Stimulated activated CD4-positive, alpha-beta T cell treated with anti-CD3 and anti-CD28 coated beads, Interleukin-1b, Interleukin-23, amount 100 ng/mL, for 4 hours (primary cell): ENCODE measurements around the gene EME2.

Experiments used
- DNase-seq, 2 donors: peaks; one replicate each; pipeline ENCODE4 v3.0.0-alpha.2; 2020; ENCODE audit warnings: low read depth in 2 of 2

Gene EME2

DNA sequence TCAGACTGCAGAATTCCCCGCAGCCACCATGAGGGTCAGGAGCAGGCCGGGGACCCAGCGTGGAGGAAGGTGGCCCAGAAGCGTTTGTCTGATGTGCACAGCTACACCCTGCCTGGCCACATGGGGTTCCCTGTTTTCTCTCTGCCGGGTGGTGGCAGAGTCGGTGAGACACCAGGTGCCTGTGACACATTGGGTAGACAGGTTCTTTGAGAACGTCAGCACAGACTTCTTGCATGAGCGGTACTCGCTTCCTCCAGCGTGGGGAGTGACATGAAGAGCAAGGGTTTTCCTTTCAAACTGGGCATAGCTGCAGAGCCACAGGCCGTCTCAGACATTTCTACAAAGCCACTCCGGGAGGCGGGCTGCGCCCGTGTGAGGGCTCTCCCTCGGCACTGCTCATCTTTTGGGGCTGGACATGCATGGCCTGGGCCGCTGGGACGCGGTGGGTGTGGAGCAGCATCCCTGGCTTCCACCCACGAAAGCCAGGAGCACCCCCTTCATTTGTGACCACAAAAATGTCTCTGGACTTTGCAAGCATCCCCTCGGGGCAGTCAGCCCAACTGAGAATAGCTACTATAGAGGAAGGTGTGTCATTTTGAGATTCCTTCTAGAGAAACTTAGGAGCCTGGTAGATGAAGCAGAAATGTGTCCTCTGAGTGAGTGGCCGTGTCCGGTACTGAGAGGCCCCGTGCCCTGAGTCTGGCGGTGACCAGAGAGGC is 27.3 kb upstream of the EME2 start:
- no peak for DNase-seq

DNA sequence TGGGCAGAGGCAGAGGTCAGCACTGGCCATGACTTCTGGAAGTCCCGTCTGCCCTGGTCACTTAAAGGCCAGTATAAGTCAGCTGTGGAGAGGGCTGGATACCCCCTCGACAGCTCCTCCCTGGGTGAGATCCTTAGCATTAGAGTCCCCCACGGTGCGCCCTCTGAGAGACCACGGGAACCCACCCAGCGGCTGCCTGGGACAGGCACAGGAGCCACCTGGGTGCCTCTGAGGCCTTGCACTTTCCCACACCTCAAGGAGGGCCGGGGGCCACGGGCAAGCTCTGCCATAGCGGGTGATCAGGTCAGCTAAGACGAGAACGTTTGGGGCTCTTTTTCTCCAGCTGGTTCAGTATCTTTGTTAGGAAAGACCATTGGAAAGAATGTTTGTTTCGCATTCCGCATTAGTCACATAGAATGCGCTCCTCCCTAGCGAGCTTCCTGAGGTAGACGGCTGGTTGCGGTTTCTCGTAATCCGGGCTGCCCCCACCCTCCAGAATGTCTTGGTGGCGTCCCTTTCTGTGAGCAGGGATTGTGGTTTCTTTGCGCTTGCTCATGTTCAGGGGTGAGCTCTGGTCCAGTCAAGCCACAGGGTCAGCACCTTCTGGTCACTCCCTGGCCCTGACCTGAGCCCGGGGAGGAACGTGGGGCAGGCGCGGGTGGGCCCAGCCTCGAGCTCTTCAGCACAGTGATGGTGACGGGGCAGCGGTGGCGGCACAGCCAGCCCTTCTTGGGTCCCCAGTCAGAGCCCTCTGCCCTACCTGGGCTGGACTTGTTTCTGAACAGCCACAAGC is 26.5 kb upstream of the EME2 start:
- no peak for DNase-seq

DNA sequence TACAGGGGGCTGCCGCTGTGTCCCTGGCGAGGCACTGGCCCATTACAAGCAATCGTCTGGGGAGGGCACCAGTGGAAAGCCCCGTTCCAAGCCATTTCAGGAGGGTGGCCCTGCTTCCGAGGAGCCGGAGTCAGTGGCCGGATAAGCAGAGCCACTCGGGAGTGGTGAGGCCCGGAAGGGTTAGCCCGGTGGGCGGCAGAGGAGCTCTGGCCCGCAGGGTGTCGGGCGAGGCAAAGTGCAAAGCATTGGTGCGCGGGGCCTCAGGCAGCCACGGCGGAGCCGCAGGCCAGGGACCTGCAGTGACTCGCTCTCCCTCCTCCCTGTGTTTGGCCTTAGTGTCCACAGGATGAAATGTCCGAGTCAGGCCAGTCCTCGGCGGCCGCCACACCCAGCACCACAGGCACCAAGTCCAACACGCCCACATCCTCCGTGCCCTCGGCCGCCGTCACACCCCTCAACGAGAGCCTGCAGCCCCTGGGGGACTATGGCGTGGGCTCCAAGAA is 25.9 kb upstream of the EME2 start:
- no peak for DNase-seq

DNA sequence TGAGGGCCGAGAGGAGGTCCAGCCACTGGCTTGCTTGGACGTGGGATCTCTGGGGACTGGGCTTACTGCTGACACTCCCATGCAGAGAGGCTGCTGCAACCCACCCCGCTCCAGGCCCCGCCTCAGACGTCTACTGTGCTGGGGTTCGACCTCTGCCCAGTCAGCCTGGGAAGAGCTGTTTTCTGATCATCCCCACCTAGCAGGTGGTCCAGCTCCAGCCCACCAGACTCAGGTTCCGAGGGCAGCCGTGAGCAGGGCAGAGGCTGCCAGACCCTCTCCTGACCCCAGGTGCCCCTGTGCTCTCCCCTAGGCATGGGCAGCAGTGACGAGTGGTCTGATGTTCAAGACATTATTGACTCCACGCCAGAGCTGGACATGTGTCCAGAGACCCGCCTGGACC is 24.7 kb upstream of the EME2 start:
- DNase-seq, result no peak

DNA sequence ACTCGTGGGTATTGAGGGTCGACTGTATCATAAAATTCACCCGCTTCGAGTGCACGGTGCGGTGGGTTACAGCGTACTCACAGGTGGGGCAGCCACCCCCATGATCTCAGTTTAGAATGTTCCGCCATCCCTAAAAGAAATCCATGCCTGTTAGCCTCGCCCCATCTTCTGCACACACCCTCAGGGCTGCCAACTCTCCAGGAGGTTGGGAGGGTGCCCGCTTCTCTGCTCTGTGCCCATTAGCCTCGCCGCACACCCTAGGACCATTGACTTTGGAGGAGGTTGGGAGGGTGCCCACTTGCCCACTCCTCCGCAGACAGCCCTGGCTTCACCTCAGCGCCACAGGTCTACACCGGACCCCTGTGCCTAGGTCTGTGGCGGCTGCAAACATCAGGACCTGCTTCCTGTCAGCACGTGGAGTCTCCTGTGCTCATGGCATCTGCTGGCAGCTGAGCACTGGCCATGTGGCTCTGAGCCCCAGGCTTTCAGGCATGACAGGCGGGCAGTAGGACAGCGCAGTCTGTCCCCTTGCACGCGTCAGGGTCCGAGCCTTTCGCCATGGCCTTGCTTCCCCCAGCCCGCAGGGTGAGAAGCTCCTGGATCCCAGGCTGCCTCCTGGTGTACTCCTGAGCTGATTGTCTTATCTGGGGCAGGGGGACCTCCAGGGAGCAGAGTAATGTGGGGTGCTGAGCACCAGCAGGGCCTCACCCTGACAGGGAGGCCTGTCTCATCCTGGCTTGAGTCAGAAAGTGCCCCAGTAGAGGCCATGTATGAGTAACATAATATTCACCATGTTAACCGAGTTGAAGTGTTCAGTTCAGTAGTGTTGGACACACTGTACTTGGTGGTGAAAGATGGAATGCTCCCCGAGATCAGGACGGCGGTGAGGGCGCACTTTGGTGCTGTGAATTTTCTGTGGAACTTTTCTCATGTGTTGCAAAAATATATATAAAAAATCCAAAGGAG is 23.2 kb upstream of the EME2 start:
- DNase-seq, result no peak

DNA sequence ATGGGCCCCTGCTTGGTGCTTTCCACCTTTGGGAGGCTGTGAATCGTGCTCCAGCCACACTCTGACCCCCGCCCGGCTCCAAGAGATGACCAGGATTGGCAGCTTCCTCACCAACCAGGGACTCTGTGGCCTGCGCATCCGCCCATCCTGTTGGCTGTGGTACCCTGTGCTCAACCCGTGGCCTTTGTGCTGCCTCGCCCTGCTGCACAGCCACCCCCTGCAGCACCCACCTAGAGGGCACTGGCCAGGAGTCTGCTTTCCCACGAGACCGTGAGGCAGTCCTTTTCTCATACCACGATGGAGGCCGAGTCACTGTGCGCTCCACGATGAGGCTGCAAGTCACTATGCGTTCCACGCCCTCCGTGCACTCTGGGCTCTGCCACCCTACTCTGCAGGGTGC is 20.7 kb upstream of the EME2 start:
- no peak for DNase-seq

DNA sequence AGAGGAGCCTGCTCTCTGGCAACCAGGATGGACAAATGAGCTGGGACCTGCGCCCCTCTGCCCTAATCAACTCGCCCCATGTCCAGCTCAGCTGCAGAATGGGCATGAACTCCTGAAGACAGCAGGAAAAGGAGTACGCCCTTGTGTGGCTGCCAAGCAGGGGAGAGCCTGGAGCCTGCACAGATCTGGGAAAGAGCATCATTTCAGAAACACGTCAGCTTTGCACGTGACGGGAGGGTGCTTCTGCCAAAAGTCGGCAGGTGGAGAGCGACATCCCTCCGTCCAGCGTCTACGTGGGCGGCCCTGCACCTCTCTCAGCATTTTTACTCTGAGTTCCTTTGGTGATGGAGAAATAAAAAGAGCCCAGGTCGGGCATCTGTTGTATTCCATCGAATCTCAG is 19.8 kb upstream of the EME2 start:
- no peak for DNase-seq

DNA sequence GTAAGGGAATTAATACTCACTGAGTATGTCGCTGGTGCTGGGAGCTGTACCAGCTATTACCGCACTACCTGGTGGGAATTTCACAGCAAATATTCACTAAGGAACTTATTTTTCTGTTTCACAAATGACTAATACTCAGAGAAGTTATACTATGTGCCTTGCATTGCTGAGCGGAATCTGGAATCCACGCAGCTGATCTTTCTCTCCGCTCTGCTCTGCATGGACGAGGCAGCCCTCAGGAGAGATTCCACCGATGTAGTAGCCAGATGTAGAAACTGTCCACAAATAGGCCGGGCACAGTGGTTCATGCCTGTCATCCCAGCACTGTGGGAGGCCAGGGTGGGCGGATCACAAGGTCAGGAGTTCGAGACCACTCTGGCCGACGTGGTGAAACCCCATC is 18.4 kb upstream of the EME2 start:
- DNase-seq, result no peak

DNA sequence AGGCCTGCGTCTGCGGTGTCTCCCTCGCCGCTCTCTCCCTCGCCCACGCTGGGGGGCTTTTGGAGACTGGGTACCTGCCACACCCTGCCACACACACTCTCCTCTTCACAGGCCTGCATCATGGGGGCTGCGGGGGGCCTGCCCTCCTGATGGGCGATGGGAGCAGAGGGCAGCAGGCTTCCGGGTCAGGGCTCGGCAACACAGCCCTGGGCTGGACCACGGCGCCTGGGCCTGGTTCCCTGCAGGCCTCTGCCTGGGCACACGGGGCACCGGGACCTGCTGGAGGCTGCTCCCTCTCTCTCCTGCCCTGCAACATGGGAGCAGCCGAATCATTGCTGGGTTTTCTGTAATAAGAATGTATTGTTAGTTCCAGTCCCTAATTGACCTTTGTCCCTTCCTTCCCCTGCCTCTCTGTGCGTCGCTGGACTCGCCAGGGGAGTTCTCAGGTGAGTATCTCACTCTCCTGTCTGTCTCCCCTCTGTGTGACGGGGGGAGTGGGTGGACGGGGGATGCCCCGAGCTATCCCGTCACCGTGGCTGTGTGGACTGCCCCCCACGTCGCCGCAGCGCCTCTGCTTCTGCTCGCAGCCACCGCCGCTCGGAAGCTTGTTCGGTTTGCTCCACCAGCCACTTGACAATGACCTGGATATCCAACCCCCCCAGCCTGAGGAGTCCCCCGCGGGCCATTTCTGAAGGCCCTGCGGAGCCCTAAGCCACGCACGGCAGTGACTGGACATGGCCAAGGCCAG is 14.7 kb upstream of the EME2 start:
- no peak for DNase-seq

DNA sequence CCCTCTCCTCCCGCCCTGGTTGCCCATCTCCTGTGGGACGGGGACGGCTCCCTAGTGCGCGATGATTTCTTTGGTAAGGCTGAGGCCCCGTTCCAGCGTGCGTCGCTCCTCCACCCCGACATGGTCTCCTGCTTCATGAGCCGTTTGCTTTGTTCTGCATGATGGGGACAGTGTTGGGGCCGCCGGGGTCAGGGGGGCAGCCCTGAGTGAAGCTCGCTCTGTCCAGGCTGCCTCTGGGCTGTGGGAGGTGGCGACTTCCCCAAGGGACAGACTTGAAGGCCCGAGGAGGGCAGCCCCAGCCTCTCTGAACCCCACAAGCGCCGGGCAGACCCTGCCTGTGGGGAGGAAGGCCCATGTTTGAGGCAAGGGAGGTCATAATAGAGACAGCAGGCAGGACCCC is 13.7 kb upstream of the EME2 start:
- no peak for DNase-seq

DNA sequence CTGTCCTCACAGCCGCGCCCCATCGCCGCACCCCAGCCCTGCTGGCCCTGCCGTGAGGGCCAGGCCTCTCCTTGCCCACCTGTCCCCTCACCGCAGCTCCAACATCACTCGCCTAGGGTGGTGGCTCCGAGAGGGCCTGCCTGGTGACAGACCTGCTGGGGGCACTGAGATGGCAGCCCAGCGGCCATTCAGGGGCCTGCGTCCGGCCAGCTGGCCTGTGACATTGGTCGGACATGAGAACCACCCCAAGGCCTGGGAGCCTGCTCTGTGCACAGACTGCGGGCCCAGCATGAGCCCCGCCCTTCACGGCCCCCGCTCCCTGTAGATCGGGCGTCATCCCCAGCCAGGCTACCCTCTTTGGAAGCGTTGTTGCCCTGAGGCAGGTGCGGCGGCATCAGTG is 13.1 kb upstream of the EME2 start:
- no peak for DNase-seq

DNA sequence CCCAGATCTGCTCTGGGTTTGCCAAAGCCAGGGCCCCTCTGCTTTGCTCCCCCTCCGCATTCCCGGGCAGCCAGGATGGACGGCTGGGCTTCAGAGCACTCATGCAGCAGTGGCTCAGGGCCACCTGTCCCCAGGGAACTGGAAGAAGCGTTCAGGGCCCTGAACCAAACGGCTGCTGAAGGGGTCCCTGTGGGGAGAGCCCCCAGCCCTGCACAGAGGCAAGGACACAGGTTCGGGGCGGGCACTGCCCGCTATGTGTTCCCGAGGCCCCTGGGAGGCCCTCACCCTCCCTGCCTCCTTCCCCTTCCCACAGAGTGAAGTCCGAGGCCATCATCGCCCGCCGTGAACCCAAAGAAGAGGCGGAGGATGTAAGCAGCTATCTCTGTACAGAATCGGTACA is 11.7 kb upstream of the EME2 start:
- DNase-seq, result no peak

DNA sequence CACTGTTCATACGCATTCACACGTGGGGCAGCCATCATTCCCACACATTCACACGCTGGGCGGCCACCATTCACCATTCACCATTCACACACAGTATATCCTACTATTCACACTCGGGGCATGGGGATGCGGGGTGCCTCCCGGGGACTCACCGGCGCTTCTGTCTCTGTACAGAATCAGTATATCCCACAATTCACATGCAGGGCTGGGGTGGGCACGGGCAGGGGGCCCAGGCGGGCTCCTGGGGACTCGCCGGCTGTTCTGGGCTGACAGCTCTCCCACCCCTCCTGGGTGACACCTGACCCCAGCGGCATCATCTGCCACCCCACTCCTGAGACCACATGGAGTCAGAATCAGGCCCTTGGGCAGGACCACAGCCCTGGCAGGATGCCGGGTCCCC is 10.9 kb upstream of the EME2 start:
- DNase-seq, result no peak

DNA sequence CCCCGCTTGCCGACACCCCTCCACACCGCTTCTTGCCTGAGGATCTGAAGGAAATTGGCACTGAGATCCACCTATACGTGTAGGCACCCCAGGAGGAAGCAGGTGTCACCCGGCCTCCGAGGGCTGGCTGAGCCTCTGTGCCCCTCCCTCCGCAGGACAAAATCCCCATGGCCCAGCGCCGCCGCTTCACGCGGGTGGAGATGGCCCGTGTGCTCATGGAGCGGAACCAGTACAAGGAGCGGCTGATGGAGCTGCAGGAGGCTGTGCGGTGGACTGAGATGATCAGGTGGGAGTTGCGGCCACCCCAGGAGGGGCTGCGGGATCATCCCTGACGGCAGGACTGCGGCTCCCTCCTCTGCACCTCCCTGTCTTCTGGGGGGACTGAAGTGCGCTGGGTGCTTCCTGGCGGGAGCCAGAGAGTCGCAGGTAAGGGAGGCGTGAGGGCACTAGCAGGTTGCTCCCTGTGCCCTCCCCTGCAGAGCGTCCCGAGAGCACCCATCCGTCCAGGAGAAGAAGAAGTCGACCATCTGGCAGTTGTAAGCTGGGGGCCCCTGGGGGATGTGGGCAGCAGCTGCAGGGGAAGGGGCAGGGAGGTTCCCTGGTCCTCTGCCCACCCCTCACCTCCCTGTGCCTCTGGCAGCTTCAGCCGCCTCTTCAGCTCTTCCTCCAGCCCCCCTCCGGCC is 10.3 kb upstream of the EME2 start:
- no peak for DNase-seq

DNA sequence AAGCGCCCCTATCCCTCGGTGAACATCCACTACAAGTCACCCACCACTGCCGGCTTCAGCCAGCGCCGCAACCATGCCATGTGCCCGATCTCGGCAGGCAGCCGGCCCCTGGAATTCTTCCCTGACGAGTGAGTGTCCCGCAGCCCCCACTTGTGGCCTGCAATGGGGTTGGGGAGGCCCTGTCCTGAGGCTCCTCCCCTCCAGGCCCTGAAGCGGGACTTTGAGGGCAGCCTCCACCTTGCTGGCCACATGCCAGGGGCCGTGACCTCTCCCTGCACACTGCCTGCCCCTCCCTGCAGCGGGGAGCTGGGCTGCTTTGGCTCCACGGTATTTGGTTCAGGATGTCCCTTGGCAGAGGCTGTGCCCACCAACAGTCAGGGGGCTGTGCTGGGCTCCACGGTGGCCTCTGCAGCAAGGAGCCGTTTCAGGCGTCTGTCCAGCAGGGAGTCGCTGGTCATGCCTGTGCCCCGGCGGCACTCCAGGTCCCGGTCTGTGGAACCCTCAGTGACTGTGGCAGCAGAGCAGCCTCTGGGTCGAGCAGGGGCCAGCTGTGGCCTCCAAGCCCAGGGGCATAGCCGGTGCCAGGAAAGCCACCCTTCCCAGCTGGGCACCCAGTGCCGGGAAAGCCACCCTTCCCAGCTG is 9.6 kb upstream of the EME2 start:
- DNase-seq, result no peak

DNA sequence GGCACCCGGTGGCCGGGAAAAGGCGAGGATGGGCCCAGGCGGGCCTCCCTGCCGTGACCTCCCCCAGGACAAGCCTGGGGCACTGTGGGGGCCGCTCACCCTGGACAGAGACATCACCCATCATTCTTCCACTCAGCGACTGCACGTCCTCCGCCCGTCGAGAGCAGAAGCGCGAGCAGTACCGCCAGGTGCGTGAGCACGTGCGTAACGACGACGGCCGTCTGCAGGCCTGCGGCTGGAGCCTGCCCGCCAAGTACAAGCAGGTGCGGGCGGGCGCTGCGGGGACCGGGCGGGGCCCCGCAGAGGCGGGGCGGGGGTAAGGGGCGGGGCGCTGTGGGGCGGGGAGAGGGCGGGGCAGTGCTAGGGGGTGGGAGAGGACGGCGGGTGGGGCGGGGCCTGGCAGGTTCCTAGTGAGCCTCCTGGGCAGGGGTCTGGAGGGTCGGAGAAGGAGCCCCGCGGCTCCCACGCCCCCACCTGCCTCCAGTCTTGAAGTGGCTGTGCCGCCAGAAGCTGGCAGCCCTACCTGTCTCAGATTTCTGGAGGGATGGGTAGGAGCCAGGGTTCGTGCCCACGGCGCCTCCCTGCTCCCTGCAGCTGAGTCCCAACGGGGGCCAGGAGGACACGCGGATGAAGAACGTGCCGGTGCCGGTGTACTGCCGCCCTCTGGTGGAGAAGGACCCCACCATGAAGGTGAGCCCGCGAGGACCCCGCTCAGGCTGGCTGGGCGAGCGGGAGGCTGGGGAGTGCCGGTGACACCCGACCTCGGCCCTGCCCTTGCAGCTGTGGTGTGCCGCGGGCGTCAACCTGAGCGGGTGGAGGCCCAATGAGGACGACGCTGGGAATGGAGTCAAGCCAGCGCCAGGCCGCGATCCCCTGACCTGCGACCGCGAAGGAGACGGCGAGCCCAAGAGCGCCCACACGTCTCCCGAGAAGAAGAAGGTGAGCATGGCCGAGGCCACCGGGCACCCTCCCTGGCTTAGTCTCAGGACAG is 8.8 kb upstream of the EME2 start:
- DNase-seq, result no peak

DNA sequence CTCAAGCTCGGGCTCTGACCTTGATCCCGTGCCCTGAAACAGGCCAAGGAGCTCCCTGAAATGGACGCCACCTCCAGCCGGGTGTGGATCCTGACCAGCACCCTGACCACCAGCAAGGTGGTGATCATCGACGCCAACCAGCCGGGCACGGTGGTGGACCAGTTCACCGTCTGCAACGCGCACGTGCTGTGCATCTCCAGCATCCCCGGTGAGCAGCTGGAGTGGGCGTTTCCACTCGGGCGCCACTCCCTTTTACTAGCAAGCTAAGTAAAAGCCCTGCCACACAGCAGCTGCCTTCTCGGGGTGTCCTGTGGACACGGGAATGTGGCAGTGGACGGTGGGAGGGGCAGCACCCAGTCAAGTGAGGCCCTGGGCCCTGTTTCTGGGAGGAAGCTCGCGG is 7.6 kb upstream of the EME2 start:
- DNase-seq, result no peak

DNA sequence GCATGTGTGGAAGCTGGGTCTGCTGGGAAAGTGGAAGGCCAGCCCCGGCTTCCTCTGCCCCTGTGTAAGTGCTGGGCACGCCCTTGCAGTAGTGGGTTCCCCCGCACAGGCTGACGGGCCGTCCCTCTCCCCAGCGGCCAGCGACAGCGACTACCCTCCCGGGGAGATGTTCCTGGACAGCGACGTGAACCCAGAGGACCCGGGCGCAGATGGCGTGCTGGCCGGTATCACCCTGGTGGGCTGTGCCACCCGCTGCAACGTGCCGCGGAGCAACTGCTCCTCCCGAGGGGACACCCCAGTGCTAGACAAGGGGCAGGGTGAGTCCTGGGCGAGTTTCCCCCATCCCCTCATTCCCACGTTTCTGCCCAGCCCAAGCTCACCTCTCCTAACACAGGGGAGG is 6.8 kb upstream of the EME2 start:
- DNase-seq, result no peak

DNA sequence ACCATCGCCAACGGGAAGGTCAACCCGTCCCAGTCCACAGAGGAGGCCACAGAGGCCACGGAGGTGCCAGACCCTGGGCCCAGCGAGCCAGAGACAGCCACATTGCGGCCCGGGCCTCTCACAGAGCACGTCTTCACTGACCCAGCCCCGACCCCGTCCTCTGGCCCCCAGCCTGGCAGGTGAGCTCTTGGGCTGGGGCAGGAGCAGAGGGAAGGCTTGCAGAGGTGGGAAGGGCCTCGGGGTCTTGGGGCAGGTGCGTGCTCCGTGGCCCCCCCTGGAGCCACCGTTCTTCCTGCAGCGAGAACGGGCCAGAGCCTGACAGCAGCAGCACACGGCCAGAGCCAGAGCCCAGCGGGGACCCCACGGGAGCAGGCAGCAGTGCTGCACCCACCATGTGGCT is 6.4 kb upstream of the EME2 start:
- no peak for DNase-seq
